ENCODE data around the gene TSSC4. TPM values are rescaled to one million over a fixed set of nuclear protein-coding genes. Genes with fewer than 3 reads are reported as not detected.

Gene TSSC4
- total RNA-seq, 1 experiment from 2014 or later = 35.6 TPM

DNA sequence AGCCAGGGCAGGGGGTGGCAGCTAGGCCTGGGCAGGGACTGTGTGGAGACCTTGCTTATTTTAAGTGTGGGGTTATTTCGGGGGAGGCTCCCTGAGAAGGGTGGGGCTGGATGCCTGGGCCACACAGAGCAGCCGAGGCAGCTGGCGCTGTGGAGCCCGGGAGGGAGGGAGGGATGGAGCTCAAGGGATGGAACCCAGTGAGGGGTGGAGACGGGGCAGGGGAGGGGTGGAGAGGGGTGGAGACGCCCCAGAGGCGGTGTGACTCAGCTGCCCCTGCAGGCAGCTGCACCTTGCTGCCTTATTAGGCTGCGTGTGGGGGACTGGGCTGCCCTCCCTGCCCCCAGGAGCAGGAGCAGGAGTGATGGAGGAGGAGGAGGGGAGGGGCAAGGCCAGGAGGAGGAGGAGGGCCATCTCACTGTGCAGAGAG lies 9.8 kb upstream of the TSSC4 start:
- Histone ChIP-seq H3K4me1 (replicated peaks; ENCODE audit: insufficient read depth) (0 out of 2 replicates have a peak, but pooled peaks cover 7% of the 10 kb centered on the region), H2AFZ (no peak overlapping the region), H3K9me3 (ENCODE audit: insufficient read depth, low read depth) (no peaks in the 10 kb centered on the region), H3K27me3 (ENCODE audit: insufficient read depth, low read depth) (no peaks in the 10 kb centered on the region), H3K79me2 (ENCODE audit: low read depth) (peaks cover 22% of the 10 kb centered on the region), H3K36me3 (ENCODE audit: low read depth) (no peaks in the 10 kb centered on the region), H3K4me3 (no peak overlapping the region), H3K27ac (no peak overlapping the region), H3K4me2 (no peak overlapping the region), H3F3A (ENCODE audit: insufficient read depth, low read depth) (no peaks in the 10 kb centered on the region), H3K9me2 (ENCODE audit: insufficient read depth) (no peaks in the 10 kb centered on the region), H4K20me1 (ENCODE audit: insufficient read depth) (peaks cover 24% of the 10 kb centered on the region)
- POLR2A ChIA-PET (ENCODE audit: unreplicated experiment) = interaction anchor here (0.5 to 1.1 kb wide), 3 partner anchors 13 to 537 kb away, joined by 7 to 8 read pairs (median 7); no protein-coding TSS in a partner anchor
- CTCF ChIA-PET = interaction anchor here (0.6 kb wide), 2 partner anchors 13 to 79 kb away, joined by 8 to 9 read pairs; no protein-coding TSS in a partner anchor
- no TSS peak for BruUV-seq (replicated peaks)
- DNase-seq = peak in 1 of 2 experiments; percentile 64
- no peak for TF ChIP-seq EZH2 (IDR thresholded peaks at IDR 0.05; ENCODE audit: low read depth)
- TF ChIP-seq, protein P1, sequence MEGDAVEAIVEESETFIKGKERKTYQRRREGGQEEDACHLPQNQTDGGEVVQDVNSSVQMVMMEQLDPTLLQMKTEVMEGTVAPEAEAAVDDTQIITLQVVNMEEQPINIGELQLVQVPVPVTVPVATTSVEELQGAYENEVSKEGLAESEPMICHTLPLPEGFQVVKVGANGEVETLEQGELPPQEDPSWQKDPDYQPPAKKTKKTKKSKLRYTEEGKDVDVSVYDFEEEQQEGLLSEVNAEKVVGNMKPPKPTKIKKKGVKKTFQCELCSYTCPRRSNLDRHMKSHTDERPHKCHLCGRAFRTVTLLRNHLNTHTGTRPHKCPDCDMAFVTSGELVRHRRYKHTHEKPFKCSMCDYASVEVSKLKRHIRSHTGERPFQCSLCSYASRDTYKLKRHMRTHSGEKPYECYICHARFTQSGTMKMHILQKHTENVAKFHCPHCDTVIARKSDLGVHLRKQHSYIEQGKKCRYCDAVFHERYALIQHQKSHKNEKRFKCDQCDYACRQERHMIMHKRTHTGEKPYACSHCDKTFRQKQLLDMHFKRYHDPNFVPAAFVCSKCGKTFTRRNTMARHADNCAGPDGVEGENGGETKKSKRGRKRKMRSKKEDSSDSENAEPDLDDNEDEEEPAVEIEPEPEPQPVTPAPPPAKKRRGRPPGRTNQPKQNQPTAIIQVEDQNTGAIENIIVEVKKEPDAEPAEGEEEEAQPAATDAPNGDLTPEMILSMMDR (conservative IDR thresholded peaks at IDR 0.05) = no peak
- intact Hi-C loops (cut with micrococcal nuclease; ENCODE audit: unreplicated experiment) = no loop called here

DNA sequence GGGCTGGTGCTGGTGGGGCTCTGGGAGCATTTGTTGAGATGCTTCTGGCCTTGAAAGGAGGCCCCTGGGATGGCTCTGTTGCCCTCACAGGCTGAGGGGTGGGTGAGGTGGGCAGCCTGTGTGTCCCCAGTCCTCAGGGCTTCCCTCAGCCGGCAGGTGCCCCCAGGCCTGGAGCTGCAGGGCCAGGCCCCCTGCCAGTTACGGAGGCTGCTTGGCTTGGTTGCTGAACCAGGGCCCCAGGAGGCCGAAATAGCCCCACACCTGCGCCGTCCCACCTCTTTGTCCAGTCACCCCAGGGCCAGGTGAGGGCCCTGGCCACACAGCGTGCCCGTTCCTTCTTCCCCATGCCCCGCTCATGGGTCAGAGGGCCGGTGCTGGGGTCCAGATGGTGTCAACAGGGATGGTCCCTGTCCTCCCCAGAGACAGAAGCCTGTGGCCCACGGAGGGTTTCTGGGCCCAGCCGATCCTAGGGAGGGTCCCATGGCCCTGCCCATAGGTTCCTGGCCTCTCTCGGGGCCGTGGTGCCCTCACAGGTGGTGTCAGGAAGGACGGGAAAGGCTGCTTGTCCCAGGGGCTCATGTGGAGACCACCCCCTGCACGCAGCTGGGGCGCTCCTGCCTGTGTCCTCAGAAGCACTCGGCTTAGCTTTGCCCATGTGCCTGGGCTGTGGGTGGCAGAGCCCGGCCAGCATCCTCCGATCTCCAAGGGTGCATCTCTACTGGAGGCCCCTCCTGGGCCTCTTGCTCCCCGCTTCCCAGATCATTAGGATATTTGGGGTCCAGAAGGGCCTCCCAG lies 9.2 kb upstream of the TSSC4 start:
- DNase-seq = no peak
- intact Hi-C loops (cut with micrococcal nuclease; ENCODE audit: unreplicated experiment) = no loop called here
- no peak overlapping the region for H3K4me2 ChIP-seq
- H3K4me3 ChIP-seq = no peak overlapping the region
- ChIA-PET CTCF (no interaction called here), POLR2A (ENCODE audit: unreplicated experiment) (interaction anchor here (0.7 to 1.1 kb wide), 2 partner anchors 13 to 1446 kb away, joined by 4 to 7 read pairs; no protein-coding TSS in a partner anchor)
- TF ChIP-seq EZH2 (IDR thresholded peaks at IDR 0.05; ENCODE audit: low read depth) = no peak
- TF ChIP-seq, protein P1 (conservative IDR thresholded peaks at IDR 0.05) = no peak
- H3K9me3 ChIP-seq (ENCODE audit: insufficient read depth, low read depth) = no peaks in the 10 kb centered on the region
- H3K79me2 ChIP-seq (ENCODE audit: low read depth) = peaks cover 18% of the 10 kb centered on the region
- no peaks in the 10 kb centered on the region for H3K27me3 ChIP-seq (ENCODE audit: insufficient read depth, low read depth)
- H3K4me1 ChIP-seq (replicated peaks; ENCODE audit: insufficient read depth) = 0 out of 2 replicates have a peak, but pooled peaks cover 7% of the 10 kb centered on the region
- no peak overlapping the region for H2AFZ ChIP-seq
- no peaks in the 10 kb centered on the region for H3F3A ChIP-seq (ENCODE audit: insufficient read depth, low read depth)
- H3K27ac ChIP-seq = no peak overlapping the region
- no peaks in the 10 kb centered on the region for H3K9me2 ChIP-seq (ENCODE audit: insufficient read depth)
- H3K36me3 ChIP-seq (ENCODE audit: low read depth) = no peaks in the 10 kb centered on the region
- H4K20me1 ChIP-seq (ENCODE audit: insufficient read depth) = peaks cover 24% of the 10 kb centered on the region
- BruUV-seq (replicated peaks) = no TSS peak

DNA sequence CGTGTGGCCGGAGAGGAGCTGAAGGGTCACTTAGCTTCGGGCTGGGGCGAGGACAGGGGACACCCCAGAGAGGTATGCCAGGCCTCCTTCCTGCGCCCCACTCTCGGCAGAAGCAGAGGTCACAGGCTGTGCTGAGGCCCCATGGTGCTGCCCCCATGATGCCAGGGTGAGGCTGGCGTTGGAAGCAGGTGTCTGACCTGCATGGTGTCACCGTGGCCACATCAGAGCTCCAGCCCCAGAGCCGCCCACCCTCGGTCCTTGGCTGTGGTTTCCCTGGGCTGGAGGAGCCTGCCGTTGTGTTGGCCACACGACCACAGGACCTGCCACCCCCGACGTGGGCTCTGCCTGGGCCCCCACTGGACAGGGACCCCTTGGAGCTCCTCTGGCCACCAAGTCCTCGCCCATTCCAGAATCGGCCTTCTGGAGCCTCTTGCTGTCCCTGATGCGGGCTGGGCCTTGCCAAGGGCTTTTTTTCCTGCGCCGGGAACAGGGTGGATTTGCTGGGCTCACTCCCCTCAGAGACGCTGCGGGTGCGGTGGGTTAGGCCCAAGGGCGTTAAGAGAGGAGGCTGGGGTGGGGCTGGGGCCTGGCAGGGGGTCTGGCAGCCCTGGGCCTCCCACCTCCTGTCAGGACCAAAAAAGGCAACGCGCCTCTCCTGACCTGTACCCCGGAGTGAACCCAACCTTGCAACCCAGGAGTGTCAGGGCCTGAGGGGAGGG lies 8.2 kb upstream of the TSSC4 start:
- Histone ChIP-seq H3K79me2 (ENCODE audit: low read depth) (peaks cover 10% of the 10 kb centered on the region; the same call in 1 of the 2 replicates), H3K36me3 (ENCODE audit: low read depth) (no peaks in the 10 kb centered on the region), H3K9me3 (ENCODE audit: insufficient read depth, low read depth) (no peaks in the 10 kb centered on the region), H3K4me1 (replicated peaks; ENCODE audit: insufficient read depth) (0 out of 2 replicates have a peak, but pooled peaks cover 7% of the 10 kb centered on the region), H4K20me1 (ENCODE audit: insufficient read depth) (peaks cover 16% of the 10 kb centered on the region), H3K4me3 (no peak overlapping the region), H3F3A (ENCODE audit: insufficient read depth, low read depth) (no peaks in the 10 kb centered on the region), H3K4me2 (no peak overlapping the region), H3K27me3 (ENCODE audit: insufficient read depth, low read depth) (no peaks in the 10 kb centered on the region), H3K9me2 (ENCODE audit: insufficient read depth) (no peaks in the 10 kb centered on the region), H3K27ac (no peak overlapping the region), H2AFZ (no peak overlapping the region)
- ChIA-PET POLR2A (ENCODE audit: unreplicated experiment) (no interaction called here), CTCF (no interaction called here)
- DNase-seq = no peak
- intact Hi-C loops (cut with micrococcal nuclease; ENCODE audit: unreplicated experiment) = no loop called here
- TF ChIP-seq EZH2 (IDR thresholded peaks at IDR 0.05; ENCODE audit: low read depth) = no peak
- TF ChIP-seq, protein P1 (conservative IDR thresholded peaks at IDR 0.05) = no peak; the same call in 1 of the 2 replicates
- no TSS peak for BruUV-seq (replicated peaks)

Measured in PC-9 (cell line).